GM21576 (cell line): ENCODE results near the gene CACYBP.
"Not testable (repeated sequence)": the region's sequence is repeated elsewhere in the genome, so short reads cannot be mapped to it uniquely, and the experiment has no call there.

Source experiments
- ATAC-seq: cut with Tn5 transposase; IDR thresholded peaks from one replicate; pipeline ENCODE4 v1.9.1; 2021; ENCODE audit warnings: mild to moderate bottlenecking, moderate library complexity; ENCODE audit not compliant: unreplicated experiment

CACYBP gene

DNA sequence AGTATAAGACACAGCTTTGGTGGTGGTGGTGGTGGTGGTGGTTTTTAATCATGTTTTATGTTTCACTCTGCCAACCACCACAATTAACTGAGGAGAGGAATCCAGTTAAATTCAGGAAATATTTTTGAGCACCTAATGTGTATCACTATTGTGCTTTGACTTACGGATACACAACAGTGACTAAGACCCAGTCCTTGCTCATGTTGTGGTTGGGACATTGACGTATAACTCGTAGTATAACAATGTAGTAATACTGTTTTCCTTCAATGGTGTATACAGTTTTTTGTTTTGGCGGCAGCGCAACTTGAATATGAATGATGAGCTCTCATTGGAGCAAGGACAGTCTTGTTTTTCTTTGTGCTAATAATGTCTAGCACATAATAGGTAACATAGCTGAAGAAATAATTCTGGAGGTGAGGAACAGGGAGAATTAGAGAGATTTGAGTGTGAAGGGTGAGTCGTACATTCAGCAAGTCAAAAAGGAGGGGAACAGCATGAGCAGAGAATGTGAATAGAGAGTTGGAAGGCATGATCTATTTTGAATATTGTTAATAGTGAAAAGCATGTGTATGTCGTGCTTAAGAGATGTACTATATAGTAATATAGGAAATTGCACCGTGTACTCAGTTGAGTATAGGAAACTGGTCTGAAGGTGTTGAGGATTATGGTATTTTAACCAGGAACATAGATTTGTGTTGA lies 5.5 kb downstream of the CACYBP start:
- ATAC-seq: no peak

DNA sequence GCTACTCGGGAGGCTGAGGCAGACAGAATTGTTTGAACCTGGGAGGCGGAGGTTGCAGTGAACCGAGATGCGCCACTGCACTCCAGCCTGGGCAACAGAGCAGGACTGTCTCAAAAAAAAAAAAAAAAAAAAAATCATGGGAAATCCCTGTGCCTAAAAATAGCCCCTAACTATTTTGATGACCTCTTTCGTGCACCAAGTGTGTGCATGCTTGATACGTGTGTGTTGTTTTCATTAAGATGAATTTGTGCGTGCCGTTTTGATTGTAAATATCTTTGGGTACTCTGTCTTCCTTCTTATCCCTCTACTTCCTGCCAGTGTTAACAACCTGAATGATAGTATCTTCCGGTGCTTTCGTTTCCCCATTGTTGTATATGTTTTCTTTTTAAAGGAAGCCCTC lies 9.8 kb downstream of the CACYBP start:
- ATAC-seq: no peak

DNA sequence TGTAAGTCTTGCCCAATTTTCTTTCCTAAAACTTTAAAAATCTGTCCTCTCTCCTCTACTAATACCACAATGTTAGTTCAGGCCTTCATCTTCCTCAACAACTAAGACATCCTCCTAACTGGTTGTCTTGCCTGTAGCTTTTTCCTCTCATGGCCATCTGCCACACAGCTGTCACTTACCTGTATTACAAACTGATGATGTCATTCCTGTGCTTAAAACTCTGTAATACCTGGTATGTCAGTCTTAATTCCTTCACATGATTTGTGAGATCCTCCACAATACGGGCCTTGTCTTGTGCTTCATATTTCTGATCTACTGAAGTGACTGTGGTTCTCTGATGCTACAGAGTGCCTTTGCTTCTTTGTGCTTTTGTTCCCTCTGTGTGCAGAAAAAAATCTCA lies 13.7 kb downstream of the CACYBP start:
- no peak for ATAC-seq

DNA sequence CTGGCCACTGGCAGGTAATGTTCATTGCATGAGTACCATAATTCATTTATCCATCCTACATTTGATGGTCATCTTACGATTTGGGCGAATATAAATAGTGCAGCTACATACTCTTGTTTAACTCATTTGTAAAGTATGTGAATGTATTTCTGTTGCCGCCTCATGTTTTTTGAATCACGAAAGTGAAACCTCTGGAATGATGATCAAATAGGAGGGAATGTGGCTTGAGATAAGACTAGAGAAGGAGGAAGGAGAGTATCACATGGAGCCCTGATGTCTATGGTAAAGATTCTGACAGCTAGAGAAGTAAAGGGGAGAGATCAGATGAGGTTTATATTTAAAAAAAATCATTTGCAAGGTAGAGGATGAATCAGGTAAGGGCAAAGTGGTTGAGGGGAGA lies 15.5 kb downstream of the CACYBP start:
- ATAC-seq: no peak

DNA sequence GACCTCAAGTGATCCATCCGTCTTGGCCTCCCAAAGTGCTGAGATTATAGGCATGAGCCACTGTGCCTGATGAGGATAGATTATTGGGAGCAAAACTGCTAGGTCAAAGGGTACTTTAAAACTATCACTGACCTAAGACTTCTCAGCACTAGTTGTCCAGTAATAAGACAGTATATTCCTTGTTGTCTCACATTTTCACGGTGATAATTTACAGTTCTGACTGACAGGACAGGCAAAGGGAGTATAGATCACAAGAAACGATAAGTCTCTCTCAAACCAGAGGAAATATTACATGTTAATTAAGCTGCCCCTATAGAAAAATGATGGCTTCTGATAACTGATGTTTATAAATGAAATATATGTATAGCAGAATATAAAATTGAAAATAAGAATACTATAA lies 19.8 kb downstream of the CACYBP start:
- ATAC-seq: no peak

DNA sequence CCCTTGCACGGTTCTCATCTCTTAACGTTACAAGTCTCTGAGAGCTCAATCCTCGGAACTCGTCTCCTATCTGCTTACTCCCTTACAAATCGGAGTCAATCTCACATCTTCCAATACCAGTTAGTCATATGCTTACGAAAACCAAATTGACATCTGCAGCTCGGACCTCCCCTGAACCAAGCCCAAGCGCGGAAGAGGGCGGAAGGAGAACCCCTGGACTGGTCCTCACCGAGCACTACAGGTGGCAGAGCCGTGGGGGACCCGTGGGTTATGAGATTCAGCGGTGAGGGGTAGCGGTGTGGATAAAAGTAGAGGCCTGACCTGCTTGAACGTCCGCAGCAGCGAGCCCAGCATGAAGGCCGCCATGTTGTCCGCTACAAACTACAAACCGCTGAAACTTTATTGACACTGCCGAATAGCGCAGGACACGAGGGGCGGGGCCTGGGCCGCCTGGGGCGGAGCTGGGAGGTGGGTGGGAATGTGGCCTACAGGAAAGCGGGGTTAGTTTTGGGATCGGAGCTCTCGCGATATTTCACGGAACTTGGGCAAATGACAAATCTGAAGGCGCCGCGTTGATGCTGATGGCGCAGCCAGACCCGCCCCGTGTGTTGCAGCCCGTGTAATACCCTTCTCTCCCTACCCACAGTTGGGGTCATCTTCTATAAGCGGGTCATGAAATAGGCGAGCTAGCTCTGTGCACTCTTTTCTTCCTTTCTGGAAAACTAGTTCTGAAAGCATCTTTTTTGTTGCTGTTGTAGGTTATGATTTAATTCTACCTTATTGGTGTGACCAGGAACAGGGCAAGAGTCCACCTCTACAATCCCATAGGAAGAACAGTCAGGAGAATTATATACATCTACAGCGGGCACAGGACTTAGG lies 23.5 kb downstream of the CACYBP start, which contains the start of gene MRPS14:
TSS of gene MRPS14 (minus strand) at position 383 of the 879 bp plus-strand sequence. CDS start at position 366, 17 bp downstream.
- peak; percentile 87 for ATAC-seq

DNA sequence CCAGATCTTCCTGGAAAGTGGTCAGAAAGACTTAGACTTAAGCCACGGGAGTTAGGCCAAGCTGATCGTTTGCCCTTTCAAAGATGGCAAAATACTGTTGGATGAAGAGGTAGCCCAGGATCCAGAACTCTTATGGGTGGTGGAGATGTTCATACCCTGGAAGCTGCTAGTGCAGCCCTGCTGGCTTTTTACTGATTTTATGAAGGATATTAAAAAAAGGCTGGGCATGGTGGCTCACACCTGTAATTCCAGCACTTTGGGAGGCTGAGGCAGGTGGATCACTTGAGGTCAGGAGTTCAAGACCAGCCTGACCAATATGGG lies 24.1 kb downstream of the CACYBP start:
- not testable (repeated sequence) for ATAC-seq

DNA sequence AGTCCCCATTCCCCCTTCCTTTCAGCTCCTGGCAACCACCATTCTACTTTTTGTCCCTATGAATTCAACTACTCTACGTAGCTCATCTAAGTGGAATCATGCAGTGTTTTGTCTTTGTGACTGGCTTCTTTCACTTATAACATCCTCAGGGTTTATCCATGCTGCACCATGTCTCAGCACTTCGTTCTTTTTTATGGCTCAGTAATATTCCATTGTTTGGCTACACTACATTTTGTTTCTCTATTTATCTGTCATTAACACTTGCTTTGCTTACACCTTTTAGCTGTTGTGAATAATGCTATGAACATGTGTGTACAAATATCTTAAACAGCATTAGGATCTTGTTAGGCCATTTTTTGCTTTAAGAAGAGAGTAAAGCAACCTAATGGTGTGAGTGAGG lies 25.0 kb downstream of the CACYBP start:
- no peak for ATAC-seq

DNA sequence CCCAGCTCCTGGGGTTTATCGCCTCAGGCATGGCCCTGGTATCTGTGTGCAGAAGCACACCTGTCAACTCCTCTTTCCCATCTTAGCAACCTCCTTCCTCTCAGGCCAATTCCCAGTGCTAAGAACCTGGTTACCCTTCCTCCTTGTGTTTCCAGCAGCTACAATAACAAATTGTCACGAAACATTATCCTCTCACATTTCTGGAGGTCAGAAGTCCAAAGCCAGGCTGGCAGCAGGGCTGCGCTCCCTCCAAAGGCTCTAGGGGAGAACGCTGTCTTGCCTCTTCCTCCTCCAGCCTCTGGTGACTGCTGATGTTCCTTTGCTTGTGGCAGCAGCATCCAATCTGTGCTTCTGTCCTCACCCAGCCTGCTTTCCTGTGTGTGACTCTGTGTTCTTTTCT lies 34.2 kb downstream of the CACYBP start:
- ATAC-seq: no peak

DNA sequence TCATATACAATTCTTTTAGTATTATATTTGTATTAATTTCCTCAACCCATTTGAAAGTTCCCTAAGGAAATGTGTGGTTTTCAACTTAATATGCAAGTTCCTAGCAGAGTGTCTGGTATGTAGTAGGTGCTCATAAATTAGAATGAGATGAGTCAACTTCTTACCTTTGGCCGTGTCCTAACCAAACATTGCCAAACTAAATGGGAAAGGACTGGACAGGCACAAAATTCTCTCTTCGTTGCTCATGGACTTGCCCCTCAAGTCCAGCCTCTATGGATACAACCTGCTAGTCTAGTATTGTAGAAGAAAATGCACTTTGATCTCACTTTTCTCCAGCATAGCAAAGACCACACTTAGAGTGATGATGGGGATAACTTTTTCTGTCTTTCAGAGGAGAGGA lies 35.0 kb downstream of the CACYBP start:
- no peak for ATAC-seq

DNA sequence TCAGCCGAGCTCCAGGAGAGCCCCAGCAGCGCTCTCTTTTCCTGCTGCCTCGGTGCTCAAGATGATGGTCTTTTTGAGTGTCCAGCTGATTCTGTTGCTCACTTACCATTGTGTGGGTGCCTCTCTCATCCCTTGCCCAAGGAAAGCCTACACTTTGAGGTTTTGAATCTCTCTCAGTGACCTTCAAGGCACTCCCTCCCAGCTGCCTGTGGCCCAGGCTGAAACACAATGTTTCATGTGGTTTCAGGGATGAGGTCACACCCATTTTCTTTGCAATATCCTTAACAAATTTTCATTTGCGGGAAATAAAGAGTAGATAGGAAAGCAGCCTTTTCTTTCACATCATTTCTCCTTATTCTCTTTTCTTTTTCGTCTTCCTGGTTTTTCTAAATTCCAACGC lies 36.1 kb downstream of the CACYBP start:
- no peak for ATAC-seq

DNA sequence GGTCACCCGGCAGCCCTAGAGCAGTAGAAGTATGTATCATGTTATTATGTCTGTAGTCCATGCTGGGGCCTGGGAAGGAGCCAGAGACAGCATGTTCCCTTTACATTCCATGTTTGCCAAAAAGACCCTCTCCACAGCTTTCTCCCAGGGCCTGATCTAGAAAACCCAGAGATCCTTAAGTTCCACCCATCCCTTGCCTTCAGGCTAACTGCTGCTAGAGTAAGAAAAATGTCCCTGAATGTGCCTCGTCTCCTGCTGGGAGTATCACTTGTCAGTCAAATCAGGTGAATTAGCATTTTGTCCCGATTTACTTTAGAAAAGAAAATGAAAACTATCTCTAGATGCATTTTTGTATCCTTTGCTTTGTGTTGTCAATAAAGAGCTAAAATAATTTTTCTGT lies 36.7 kb downstream of the CACYBP start:
- no peak for ATAC-seq

DNA sequence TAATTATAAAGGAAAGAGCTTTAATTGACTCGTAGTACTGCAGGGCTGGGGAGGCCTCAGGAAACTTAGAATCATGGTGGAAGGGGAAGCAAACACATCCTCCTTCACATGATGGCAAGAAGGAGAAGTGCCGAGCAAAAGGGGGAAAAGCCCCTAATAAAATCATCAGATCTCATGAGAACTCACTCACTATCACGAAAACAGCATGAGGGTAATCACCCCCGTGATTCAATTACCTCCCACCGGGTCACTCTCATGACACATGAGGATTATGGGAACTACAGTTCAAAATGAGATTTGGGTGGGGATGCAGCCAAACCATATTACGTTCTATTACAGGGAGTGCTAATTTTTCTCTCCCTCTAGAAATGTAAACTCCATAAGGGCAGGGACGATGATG lies 37.7 kb downstream of the CACYBP start:
- no peak for ATAC-seq

DNA sequence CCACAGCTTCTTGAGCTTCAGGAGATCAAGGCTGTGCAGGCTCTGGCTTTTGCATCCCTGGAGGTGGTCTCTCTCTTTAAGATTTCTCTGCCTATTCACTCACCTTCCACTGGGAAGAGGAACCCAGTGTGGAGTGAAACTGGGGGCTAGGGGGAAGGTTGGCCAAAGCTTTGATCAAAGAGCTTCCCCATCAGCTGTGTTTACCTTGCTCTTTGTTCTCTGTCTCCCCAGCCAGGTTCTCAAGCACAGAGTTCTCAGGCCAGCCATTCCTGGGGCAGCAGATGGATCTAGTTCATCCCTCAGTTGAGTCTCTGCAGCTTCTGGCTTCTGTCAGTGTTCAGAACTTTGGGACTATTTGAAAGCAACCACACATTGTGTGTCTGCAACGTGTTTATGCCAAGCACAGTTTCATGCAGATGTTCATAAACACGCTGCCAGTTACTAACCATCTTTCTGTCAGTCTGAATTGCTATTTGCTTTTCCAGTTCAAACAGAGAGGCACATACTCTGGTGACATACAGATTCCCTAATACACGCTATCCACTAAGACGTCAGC lies 40.7 kb downstream of the CACYBP start:
- ATAC-seq: no peak

DNA sequence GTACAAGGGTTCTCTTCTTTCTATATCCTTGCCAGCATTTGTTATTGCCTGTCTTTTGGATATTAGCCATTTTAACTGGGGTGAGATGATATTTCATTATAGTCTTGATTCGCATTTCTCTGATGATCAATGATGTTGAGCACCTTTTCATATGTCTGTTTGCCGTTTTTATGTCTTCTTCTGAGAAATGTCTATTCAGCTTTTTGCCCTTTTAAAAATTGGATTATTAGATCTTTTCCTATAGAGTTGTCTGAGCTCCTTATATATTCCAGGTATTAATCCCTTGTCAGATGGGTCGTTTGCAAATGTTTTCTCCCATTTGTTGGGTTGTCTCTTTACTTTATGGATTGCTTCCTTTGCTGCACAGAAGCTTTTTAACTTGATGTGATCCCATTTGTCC lies 42.9 kb downstream of the CACYBP start:
- no peak for ATAC-seq

DNA sequence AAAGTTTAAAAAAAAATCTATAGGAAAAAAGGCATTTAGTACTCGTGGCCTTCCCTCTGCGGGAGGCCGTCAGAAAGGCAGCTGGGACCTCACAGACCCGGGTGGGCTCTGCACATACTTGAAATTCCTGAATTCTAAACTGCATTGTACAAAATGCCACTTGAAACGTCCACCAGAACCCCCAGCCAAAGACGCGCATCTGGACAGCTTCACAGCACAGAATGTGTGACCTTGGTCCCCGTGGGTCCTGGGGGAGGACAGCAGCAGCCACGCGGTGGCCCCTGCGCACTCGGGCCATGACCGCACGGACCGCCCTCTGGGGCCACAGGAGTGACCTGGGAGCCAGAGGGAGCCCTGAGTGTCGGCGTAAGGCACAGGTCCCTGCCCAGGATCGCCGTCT lies 44.1 kb downstream of the CACYBP start:
- no peak for ATAC-seq

DNA sequence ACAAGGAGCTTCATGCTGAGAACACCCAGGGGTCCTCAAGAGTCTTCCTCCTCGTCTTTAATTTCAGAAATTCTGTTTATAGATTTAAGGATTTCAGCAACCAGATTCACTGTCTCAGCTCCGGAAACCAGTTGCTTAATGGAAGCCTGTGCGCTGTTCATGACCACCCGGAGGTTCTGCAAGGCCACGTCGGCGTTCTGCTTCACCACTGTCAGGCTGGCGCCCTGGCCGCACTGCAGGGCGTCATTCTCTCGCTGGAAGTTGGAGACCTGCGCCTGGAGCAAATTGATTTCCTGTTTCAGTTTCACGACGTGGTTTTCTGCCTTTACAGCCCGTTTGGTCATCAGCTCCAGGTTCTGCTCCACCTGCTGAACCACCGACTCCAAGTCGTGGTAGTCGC lies 44.8 kb downstream of the CACYBP start:
- ATAC-seq: not testable (repeated sequence)

DNA sequence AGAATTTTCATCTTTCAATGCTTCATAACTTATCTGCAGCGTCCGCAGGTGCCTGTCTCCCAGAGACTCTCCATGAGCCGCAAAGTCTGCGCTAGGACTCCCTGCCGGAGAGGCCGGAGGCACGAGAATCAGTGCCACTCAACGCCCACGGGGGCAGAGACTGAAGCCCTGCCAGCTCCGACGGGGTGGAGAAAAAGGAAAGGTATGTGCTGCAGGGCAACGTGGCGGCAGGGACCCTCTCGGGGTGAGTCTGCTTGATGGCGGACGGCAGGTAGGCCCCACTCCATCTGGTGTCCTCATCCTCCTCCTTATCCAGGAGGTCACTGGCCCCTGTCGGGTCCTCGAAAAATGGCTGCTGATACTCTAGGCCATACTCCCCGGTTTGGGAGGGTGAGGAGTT lies 45.4 kb downstream of the CACYBP start:
- no peak for ATAC-seq

DNA sequence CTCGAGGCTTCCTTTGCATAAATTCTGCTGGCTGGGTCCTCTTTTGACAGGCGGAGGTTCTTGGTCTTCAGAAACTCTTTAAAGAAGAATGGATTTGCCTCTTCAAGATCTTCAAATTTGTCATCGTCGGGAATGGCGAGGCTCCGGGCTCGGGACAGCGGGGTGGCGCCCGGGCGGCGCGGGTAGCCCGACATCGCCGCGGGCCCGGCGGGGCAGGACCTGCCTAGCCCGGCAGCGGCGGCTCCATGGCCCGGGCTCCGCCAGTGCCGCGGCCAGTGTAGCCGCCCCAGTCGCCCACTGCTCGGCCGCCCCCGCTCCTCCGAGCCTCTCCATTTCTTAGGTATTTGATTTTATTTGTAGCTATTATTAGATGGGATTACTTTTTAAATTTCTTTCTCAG lies 45.8 kb downstream of the CACYBP start:
- no peak for ATAC-seq

DNA sequence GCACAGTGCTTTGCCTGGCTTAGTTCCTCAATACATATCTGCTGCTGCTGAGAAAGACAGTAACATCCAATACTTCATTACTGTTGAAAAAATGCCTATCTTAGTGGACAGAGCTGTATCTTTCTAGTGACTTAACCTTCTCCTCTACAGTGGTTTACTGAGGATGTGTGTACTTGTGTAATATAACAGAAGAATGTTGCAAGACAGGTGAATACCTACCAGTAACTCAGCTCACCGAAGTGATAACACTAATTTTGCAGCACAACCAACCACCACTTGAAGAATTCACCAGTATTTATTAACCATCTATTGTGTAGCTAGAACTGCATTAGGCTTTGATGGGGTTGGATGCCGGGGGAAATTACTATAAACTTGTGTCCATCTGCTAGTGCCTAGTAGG lies 51.2 kb downstream of the CACYBP start:
- no peak for ATAC-seq

DNA sequence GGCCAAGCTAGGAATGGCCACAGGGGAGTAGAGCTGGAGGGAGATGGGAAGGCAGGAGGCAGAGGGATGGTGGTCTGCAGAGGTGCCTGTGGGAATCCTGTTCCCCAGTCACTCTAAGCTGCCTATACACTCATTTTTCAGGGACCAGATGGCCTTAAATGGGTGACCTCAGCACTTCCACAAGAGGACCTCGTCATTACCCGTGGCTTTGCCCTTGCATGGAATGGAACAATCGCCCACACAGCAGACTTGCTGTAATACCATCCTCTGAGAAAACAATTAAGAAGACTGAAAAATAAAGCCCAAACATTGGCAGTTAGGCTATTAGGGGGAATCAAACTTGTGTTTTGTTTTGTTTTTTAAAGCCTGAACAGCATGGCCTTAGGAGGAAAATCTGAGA lies 55.0 kb downstream of the CACYBP start:
- no peak for ATAC-seq
